Kidney (tissue), 14 donors: ENCODE results near the gene PPFIBP2. TPM values are rescaled to one million over a fixed set of nuclear protein-coding genes. Genes with fewer than 3 reads are reported as not detected.

Experiments used
- DNase-seq, 5 donors: peaks; one replicate each; pipeline ENCODE4 v3.0.0-alpha.2; 2013 to 2020
- FAIRE-seq: peaks from 2 replicates; lab custom pipeline; 2012; peaks lifted over from hg19 to GRCh38; lab: Jason Lieb, UNC
- H3K27ac ChIP-seq, 2 donors: one replicate each; pipeline ENCODE4 v1.7.0; 2013; ENCODE audit warnings: low read depth in 2 of 2, low read length in 2 of 2, inconsistent platforms in 1 of 2
- H3K27me3 ChIP-seq: one replicate; pipeline ENCODE4 v1.7.1; 2013; ENCODE audit warnings: low read length, inconsistent platforms; ENCODE audit not compliant: control insufficient read depth, insufficient read depth
- H3K36me3 ChIP-seq, 3 donors: one replicate each; pipeline versions ENCODE4 v1.7.0 to v1.7.1; 2013; ENCODE audit warnings: low read length in 3 of 3, control low read depth in 1 of 3, inconsistent platforms in 1 of 3; ENCODE audit not compliant: insufficient read depth in 3 of 3, control insufficient read depth in 2 of 3
- H3K4me1 ChIP-seq, 3 donors: one replicate each; pipeline versions ENCODE4 v1.7.0 to v1.7.1; 2013; ENCODE audit warnings: low read length in 3 of 3, inconsistent platforms in 1 of 3, low read depth in 1 of 3; ENCODE audit not compliant: control insufficient read depth in 2 of 3, insufficient read depth in 2 of 3
- H3K4me3 ChIP-seq, 3 donors: one replicate each; pipeline versions ENCODE4 v1.7.0 to v1.8.1; 2013; ENCODE audit warnings: low read length in 3 of 3, control low read depth in 1 of 3, inconsistent platforms in 1 of 3
- H3K9ac ChIP-seq, 3 donors: one replicate each; pipeline versions ENCODE4 v1.7.0 to v1.7.1; 2013; ENCODE audit warnings: low read length in 3 of 3, control low read depth in 1 of 3, inconsistent platforms in 1 of 3
- H3K9me3 ChIP-seq, 3 donors: one replicate each; pipeline versions ENCODE4 v1.7.0 to v1.7.1; 2013; ENCODE audit warnings: low read length in 3 of 3, control low read depth in 1 of 3, inconsistent platforms in 1 of 3; ENCODE audit not compliant: control insufficient read depth in 2 of 3, insufficient read depth in 1 of 3
- CTCF ChIP-seq: IDR thresholded peaks from 3 replicates; pipeline ENCODE4 v1.5.1; 2012; ENCODE audit warnings: mild to moderate bottlenecking, moderate library complexity, borderline replicate concordance; ENCODE audit not compliant: insufficient read depth; ENCODE audit errors: extremely low read depth
- intact Hi-C: fragments of 100-400 bp; cut with DNase I; formaldehyde crosslinking; loops from one replicate; pipeline ENCODE4 v1.11.1; 2022
- polyA plus RNA-seq: library from polyadenylated mRNA; stranded (reverse); fragments of 350-450 nt; fragmentation: Illumina TruSeq; extraction: RNeasy Lipid Tissue Mini Kit (QIAGEN cat#74804); gene quantifications from one replicate; pipeline ENCODE4 v1.2.3, GENCODE V29; 2014; ENCODE audit warnings: low read depth, low replicate concordance; ENCODE audit not compliant: insufficient read depth
- total RNA-seq: library from RNA; stranded (reverse); fragmentation: NEBNext Ultra II Directional; extraction: Animal tissue kit (Norgen Biotek cat#: 25700); gene quantifications from one replicate; pipeline ENCODE4 v1.2.1, GENCODE V29; 2021
- donor health status: control.
- donor health status: control.
- donor health status: control.
- donor health status: control.
- donor health status: control.
- donor health status: DM: yes; HTN: yes; CAD: no.
- donor health status: Normal renal cell carcinoma (clear cell type).

The PPFIBP2 gene
- total and polyA plus RNA-seq, 2 donors from 2014 or later: 31.6 to 44.4 TPM

- intact Hi-C loops: no loop called here
- peak overlapping the region in 2 of 3 donors; percentile 78 to 89 for H3K9ac ChIP-seq
- no peaks in the 10 kb centered on the region for H3K27me3 ChIP-seq
Observed at GRCh38 chr11:7512525-7513233, 1.1 kb upstream of the PPFIBP2 start.

GRCh38 chr11:7514099-7514591, 346 bp downstream of the PPFIBP2 start:
- no peak for FAIRE-seq
- TF ChIP-seq CTCF: no peak
- peak overlapping the region; percentile 58 to 88 (median 66) for H3K4me3 ChIP-seq
- H3K9ac ChIP-seq: peak overlapping the region; percentile 10 to 86 (median 74)
- peaks cover 0 to 35% (median 18%) of the 10 kb centered on the region in 3 donors for H3K4me1 ChIP-seq
- H3K36me3 ChIP-seq: no peaks in the 10 kb centered on the region
- peak overlapping the region; percentile 87 to 89 for H3K27ac ChIP-seq
- DNase-seq: peak in 2 of 5 donors; percentile 35 to 36
- no peaks in the 10 kb centered on the region for H3K9me3 ChIP-seq
- intact Hi-C loops: no loop called here
- H3K27me3 ChIP-seq: no peaks in the 10 kb centered on the region

More at GRCh38 chr11:7512525-7513233, 1.1 kb upstream of the PPFIBP2 start:
- Histone ChIP-seq H3K36me3 (no peaks in the 10 kb centered on the region), H3K27ac (peak overlapping the region; percentile 87 to 89), H3K4me3 (peak overlapping the region; percentile 64 to 88 (median 85)), H3K9me3 (no peaks in the 10 kb centered on the region), H3K4me1 (peaks cover 0 to 35% (median 18%) of the 10 kb centered on the region in 3 donors)
- FAIRE-seq (no peak), DNase-seq (peak; percentile 71 to 94 (median 80))
- no peak for TF ChIP-seq CTCF

- H3K27me3 ChIP-seq: no peaks in the 10 kb centered on the region
- no peaks in the 10 kb centered on the region for H3K9me3 ChIP-seq
- no peak for DNase-seq
- H3K4me1 ChIP-seq: peaks cover 0 to 35% (median 18%) of the 10 kb centered on the region in 3 donors
- intact Hi-C loops: no loop called here
- TF ChIP-seq CTCF: no peak
- no peak overlapping the region for H3K9ac ChIP-seq
- H3K36me3 ChIP-seq: no peaks in the 10 kb centered on the region
- H3K4me3 ChIP-seq: no peak overlapping the region
- H3K27ac ChIP-seq: no peak overlapping the region
- FAIRE-seq: no peak
Observed at GRCh38 chr11:7515447-7515886, 1.7 kb downstream of the PPFIBP2 start.
